HUES6 (cell line): ENCODE measurements around the gene TMEM151A.

ENCODE experiments used
- H3K27ac ChIP-seq: 2 replicates; pipeline ENCODE4 v1.7.0; 2013; ENCODE audit warnings: low read depth, mild to moderate bottlenecking, low read length, inconsistent platforms
- H3K27me3 ChIP-seq: 2 replicates; pipeline ENCODE4 v1.6.1; 2013; ENCODE audit warnings: low read length; ENCODE audit not compliant: control insufficient read depth, insufficient read depth
- H3K36me3 ChIP-seq: 2 replicates; pipeline ENCODE4 v1.6.1; 2013; ENCODE audit warnings: low read length; ENCODE audit not compliant: control insufficient read depth, insufficient read depth
- H3K4me1 ChIP-seq: 2 replicates; pipeline ENCODE4 v1.6.1; 2013; ENCODE audit warnings: low read length; ENCODE audit not compliant: control insufficient read depth, insufficient read depth
- H3K4me3 ChIP-seq: 2 replicates; pipeline ENCODE4 v1.5.1; 2013; ENCODE audit warnings: low read depth, low read length
- H3K9ac ChIP-seq: one replicate; pipeline ENCODE4 v1.6.1; 2013; ENCODE audit warnings: mild to moderate bottlenecking, low read length
- H3K9me3 ChIP-seq: 2 replicates; pipeline ENCODE4 v1.6.1; 2013; ENCODE audit warnings: low read depth, low read length; ENCODE audit not compliant: control insufficient read depth, insufficient read depth

Gene TMEM151A

GRCh38 chr11:66334605-66335442, 43.1 kb downstream of the TMEM151A start:
- Histone ChIP-seq H3K9me3 (no peaks in the 10 kb centered on the region), H3K36me3 (peaks cover 26% of the 10 kb centered on the region), H3K4me3 (peak overlapping the region; percentile 46; the same call in 1 of the 2 replicates), H3K27ac (no peak overlapping the region), H3K27me3 (no peaks in the 10 kb centered on the region), H3K9ac (peak overlapping the region; percentile 25), H3K4me1 (peaks cover 21% of the 10 kb centered on the region)

- Histone ChIP-seq H3K27ac (no peak overlapping the region), H3K4me1 (peaks cover 21% of the 10 kb centered on the region), H3K9ac (peak overlapping the region; percentile 25), H3K4me3 (peak overlapping the region; percentile 46), H3K9me3 (no peaks in the 10 kb centered on the region), H3K27me3 (no peaks in the 10 kb centered on the region), H3K36me3 (peaks cover 35% of the 10 kb centered on the region)
Observed at GRCh38 chr11:66335531-66336233, 44.0 kb downstream of the TMEM151A start.

- H3K4me3 ChIP-seq: peak within 1 kb of the TSS; percentile 46
- peaks cover 21% of the 10 kb centered on the region for H3K4me1 ChIP-seq
- H3K36me3 ChIP-seq: peaks cover 43% of the 10 kb centered on the region
- H3K27ac ChIP-seq: peak within 1 kb of the TSS; percentile 30; the same call in 1 of the 2 replicates
- H3K9ac ChIP-seq: peak within 1 kb of the TSS; percentile 25
- no peaks in the 10 kb centered on the region for H3K9me3 ChIP-seq
- H3K27me3 ChIP-seq: no peaks in the 10 kb centered on the region
Observed at GRCh38 chr11:66336234-66337102, 44.8 kb downstream of the TMEM151A start, which contains the start of gene RIN1. RIN1 (minus strand) TSS chr11:66336434; CDS start chr11:66336402, 32 bp downstream.

- Histone ChIP-seq H3K27ac (peak overlapping the region; percentile 30; the same call in 1 of the 2 replicates), H3K27me3 (no peaks in the 10 kb centered on the region), H3K4me1 (peaks cover 21% of the 10 kb centered on the region), H3K4me3 (no peak overlapping the region), H3K36me3 (peaks cover 50% of the 10 kb centered on the region), H3K9ac (no peak overlapping the region), H3K9me3 (no peaks in the 10 kb centered on the region)
Observed at GRCh38 chr11:66337103-66337899, 45.6 kb downstream of the TMEM151A start.

GRCh38 chr11:66338276-66339161, 46.8 kb downstream of the TMEM151A start:
- Histone ChIP-seq H3K27me3 (no peaks in the 10 kb centered on the region), H3K4me1 (peaks cover 21% of the 10 kb centered on the region), H3K9me3 (no peaks in the 10 kb centered on the region), H3K27ac (no peak overlapping the region), H3K36me3 (peaks cover 50% of the 10 kb centered on the region), H3K4me3 (no peak overlapping the region), H3K9ac (no peak overlapping the region)

- H3K27me3 ChIP-seq: no peaks in the 10 kb centered on the region
- peaks cover 25% of the 10 kb centered on the region for H3K4me1 ChIP-seq
- H3K4me3 ChIP-seq: no peak overlapping the region
- H3K36me3 ChIP-seq: peaks cover 50% of the 10 kb centered on the region
- no peak overlapping the region for H3K27ac ChIP-seq
- H3K9ac ChIP-seq: no peak overlapping the region
- H3K9me3 ChIP-seq: no peaks in the 10 kb centered on the region
Observed at GRCh38 chr11:66339162-66339675, 47.5 kb downstream of the TMEM151A start.

GRCh38 chr11:66339686-66340483, 48.2 kb downstream of the TMEM151A start:
- no peak overlapping the region for H3K27ac ChIP-seq
- H3K9ac ChIP-seq: no peak overlapping the region

GRCh38 chr11:66340596-66341501, 49.2 kb downstream of the TMEM151A start:
- Histone ChIP-seq H3K4me1 (peaks cover 24% of the 10 kb centered on the region), H3K27me3 (no peaks in the 10 kb centered on the region), H3K4me3 (no peak overlapping the region), H3K36me3 (peaks cover 50% of the 10 kb centered on the region), H3K9me3 (no peaks in the 10 kb centered on the region), H3K9ac (no peak overlapping the region), H3K27ac (no peak overlapping the region)

More at GRCh38 chr11:66339686-66340483, 48.2 kb downstream of the TMEM151A start:
- H3K4me3 ChIP-seq: no peak overlapping the region
- H3K36me3 ChIP-seq: peaks cover 50% of the 10 kb centered on the region
- H3K27me3 ChIP-seq: no peaks in the 10 kb centered on the region
- H3K4me1 ChIP-seq: peaks cover 26% of the 10 kb centered on the region
- no peaks in the 10 kb centered on the region for H3K9me3 ChIP-seq
